GM21515 (cell line): ENCODE data around the gene MPHOSPH8.
"Not testable (repeated sequence)": the region's sequence is repeated elsewhere in the genome, so short reads cannot be mapped to it uniquely, and the experiment has no call there.

ENCODE experiments used
- ATAC-seq: cut with Tn5 transposase; IDR thresholded peaks from one replicate; pipeline ENCODE4 v1.9.1; 2021; ENCODE audit not compliant: unreplicated experiment

MPHOSPH8 gene

GRCh38 chr13:19680751-19681150 lies 47.3 kb downstream of the MPHOSPH8 start:
- ATAC-seq: no peak

GRCh38 chr13:19681517-19681916 lies 48.1 kb downstream of the MPHOSPH8 start:
- no peak for ATAC-seq

DNA sequence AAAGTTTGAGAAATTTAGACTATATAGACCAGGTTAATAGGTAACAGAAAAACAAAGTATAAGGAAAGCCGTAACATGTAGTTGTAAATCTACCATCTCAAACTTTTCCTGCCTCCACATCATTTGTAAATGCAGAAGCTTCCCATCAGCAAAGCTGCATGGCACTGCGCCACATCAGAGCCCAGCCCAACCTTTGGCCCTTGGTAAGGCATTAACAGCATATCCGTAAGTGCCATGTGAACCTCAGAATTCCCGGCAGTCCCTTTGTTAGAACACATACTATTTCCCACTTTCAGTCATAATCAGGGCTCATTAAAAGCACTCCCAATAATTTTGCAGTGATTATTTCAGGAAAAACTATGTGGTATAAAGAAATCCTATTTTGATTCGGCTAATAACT lies 51.6 kb downstream of the MPHOSPH8 start:
- no peak for ATAC-seq

DNA sequence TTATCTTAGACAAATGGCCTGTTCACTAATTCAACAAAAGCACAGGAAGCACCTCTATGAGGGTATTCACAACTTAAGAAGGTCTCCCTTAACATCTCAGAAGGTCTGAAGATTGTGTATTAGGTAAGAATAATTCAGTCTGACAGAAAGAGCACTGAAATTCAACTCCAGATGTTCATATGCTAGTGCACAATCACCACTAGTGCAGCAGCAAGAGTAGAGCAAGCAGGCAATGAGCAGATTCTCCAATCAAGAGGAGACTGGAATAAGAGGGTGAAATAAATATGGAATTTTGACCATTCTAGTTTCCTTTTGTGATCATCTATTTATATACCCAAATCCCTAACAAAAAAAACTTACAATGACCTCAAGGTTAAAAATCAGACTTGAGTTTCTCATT lies 52.0 kb downstream of the MPHOSPH8 start:
- ATAC-seq: no peak

- not testable (repeated sequence) for ATAC-seq
Observed at GRCh38 chr13:19691447-19691846, 58.0 kb downstream of the MPHOSPH8 start.

DNA sequence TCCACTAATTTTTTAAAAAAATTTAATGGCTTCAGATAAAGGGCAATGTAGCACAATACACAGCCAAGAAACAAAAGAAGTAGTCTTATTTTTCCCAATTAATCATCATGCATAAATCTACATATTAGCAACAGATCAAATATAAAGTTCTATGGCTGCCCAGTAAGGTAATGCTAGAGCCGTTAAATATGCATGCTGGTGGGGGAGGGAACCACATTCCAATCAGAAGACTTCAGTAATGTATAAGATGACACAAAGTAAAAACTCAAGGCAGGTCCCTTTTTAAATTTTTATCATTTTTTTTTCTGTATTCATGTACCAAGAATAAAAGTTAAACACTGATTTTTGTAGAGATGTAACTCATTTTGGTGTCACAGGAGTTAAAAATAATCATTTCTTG lies 62.0 kb downstream of the MPHOSPH8 start:
- no peak for ATAC-seq

DNA sequence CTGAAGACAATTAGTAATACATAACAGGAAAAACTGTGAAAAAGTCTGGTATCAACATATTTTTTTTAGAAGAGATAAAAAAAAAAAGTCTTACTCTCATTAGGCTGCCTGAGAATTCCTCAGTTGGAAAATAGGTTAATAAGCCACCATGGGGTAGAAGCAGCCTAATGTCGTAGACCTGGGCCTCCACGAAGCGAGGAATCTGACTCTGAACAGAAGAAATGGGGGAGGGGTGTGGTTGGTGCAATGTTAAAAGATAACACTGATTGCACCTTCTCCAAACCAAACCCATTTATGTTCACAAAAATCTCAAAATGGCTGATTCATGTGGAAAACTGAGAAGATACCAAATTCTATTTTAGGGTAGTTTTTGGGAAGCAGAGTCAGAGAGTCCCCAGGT lies 62.4 kb downstream of the MPHOSPH8 start:
- ATAC-seq: no peak

GRCh38 chr13:19700963-19701362 lies 67.5 kb downstream of the MPHOSPH8 start:
- not testable (repeated sequence) for ATAC-seq

- not testable (repeated sequence) for ATAC-seq
Observed at GRCh38 chr13:19701619-19702018, 68.2 kb downstream of the MPHOSPH8 start.

- ATAC-seq: not testable (repeated sequence)
Observed at GRCh38 chr13:19704256-19704655, 70.8 kb downstream of the MPHOSPH8 start.

DNA sequence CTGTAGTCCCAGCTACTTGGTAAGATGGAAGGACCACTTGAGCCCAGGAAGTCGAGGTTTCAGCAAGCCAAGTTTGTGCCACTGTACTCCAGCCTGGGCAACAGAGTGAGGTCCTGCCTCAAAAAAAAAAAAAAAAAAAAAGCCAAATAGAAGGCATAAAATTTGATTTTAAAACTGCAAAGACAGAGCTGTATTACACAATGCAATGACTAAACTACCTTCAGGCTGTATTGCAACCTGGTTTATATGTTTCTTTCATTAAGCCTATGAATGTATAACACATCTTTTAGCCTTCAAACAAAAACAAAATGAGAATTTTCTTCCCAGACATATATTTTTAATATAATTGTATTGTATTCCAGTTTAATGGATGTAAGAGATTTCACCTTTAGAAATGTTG lies 75.6 kb downstream of the MPHOSPH8 start:
- ATAC-seq: not testable (repeated sequence)

DNA sequence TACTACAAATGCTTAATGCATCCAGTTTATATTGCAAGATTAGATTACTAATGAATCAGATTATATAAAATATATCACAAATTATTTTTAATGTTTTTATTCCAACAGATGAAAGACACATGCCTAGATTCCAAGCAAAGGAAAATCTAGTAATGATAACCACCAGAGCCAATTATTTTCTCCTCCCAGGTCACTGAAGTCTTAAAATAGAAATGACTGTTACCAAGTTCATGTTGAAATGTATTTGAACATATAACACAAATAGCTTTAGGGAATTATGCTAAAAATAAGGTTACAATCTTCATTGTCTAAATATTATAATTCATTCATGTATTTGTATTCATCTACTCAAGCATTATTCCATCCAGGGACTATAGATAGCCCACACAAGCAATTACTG lies 76.3 kb downstream of the MPHOSPH8 start:
- ATAC-seq: not testable (repeated sequence)

- no peak for ATAC-seq
Observed at GRCh38 chr13:19713186-19713965, 79.9 kb downstream of the MPHOSPH8 start.

DNA sequence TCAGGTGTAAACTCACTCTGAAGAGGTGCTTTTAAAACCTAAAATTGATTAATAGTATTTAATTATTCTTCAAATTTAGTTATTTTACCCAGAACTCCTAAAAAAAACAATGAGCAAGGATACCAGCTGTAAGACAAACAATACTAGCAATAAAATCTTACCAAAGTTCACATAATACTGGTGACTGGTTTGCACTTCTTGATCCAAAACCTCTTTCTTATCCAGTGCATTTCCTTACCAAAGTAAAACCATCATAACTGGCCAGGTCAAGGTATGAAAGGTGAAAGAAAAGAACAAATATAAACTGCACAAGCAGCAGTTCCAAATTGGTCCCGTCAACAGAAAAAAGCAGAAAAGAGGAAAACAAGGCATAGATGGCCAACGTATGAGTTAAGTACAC lies 86.6 kb downstream of the MPHOSPH8 start:
- no peak for ATAC-seq
